Activated CD4-positive, alpha-beta T cell treated with anti-CD3 and anti-CD28 coated beads, Interleukin-2, Interleukin-4, amounts not matched to agents 100 ng/mL and 50 ng/mL, durations not matched to agents 16 hours and 8 hours (primary cell): ENCODE measurements around the gene EFNB1.

Experiments
- DNase-seq: peaks from one replicate; pipeline ENCODE4 v3.0.0-alpha.2; 2020; ENCODE audit warnings: low spot score

The EFNB1 gene

DNA sequence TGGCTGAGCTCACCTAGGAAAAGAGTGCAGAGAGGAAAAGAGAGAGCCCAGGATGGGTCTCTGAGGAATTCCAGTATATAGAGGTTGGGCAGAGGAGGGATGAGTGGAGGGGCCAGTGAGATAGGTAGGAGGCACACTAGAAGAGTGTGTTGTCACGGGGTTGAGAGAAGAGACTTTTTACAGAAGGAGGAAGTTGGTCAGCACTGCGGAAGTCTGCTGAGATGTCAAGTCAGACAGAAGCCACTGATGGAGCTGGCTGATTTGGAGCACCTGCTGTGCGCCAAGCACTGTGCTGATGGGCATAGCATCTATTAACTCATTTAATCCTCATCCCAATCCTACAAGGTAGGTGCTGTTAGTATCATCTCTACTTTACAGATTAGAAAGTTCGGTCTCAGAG, 60.4 kb downstream of the EFNB1 start:
- DNase-seq = no peak
